Fibroblast of the conjunctiva (primary cell): ENCODE measurements around the gene PEAK1.

ENCODE experiments used
- DNase-seq: peaks from one replicate; pipeline ENCODE4 v3.0.0-alpha.2; 2010; ENCODE audit warnings: low read depth

The PEAK1 gene

GRCh38 chr15:77063249-77063648, 356.7 kb downstream of the PEAK1 start:
- DNase-seq, result no peak

- peak; percentile 60 for DNase-seq
Observed at GRCh38 chr15:77060546-77060945, 359.4 kb downstream of the PEAK1 start.

DNA sequence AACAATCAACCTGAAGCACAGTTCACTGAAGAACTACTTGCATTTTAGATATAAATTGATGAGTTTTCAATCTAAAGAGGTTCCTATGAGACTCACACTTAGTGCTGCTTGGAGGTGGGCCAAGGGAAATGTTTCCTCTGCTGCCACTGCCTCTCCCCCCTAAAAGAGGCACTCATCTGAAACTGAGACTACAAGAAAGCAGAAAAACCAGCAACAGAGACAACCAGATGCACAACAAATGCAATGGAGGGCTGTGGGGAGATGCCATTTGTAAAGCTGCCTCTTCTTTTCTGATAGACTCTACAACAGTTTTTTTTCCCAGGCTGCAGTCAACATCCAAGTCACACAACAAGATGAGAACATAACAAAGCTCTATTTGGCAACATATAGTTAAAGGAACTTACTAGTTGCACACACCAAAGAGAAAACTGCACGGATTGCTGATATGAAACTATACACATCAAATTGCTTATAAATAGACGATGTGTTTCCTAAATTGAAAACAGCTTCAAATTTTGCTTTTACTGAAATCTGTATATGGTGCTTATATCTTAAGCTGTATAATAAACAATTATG, 360.0 kb downstream of the PEAK1 start:
- DNase-seq, result no peak

- no peak for DNase-seq
Observed at GRCh38 chr15:77058468-77058867, 361.4 kb downstream of the PEAK1 start.

DNA sequence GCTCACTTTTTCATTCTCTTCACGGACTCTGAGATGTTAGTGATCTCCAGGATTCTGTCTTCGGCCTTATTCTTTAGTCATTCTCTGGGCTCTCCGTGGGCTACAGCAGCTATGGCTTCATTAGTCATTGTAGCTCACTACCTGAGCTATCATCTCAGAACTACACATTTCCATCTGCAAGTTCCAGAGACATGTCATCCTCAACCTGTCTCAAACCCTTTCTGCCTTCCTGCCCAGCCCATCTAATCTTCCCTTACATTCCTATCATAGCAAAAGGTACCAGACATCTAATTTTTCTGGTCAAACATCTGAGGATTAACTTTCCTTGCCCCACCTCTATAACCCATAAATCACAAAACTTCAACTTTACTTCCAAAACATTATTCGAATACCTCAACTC, 362.2 kb downstream of the PEAK1 start:
- DNase-seq, result no peak

- DNase-seq, result no peak
Observed at GRCh38 chr15:77057072-77057471, 362.8 kb downstream of the PEAK1 start.

DNA sequence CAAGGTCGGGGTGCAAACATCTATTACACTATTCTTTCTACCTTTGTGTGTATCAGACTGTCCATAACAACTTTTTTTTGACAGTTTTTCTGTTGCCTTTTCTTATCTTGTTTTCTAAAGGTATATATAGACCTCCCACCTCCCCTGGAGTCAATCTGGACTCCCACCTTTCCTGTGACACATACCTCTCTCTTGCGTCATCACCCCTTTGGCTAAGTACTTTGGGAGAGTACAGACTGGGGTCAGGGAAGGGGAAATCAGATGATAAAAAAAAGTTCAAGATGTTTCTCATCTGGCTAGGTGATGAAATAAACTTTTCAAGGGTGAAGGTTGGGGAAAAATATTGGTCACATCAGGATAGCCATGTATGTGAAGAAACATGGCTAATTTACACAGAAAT, 366.2 kb downstream of the PEAK1 start:
- DNase-seq, result no peak

GRCh38 chr15:77052556-77052955, 367.3 kb downstream of the PEAK1 start:
- no peak for DNase-seq
